Activated CD4-positive, alpha-beta T cell treated with anti-CD3 and anti-CD28 coated beads, Interleukin-2, amount 50 U/mL, for 16 hours (primary cell): Measurements from ENCODE around the gene CFC1B.
"Not testable (repeated sequence)": the region's sequence is repeated elsewhere in the genome, so short reads cannot be mapped to it uniquely, and the experiment has no call there.

Source experiments
- DNase-seq: peaks from one replicate; pipeline ENCODE4 v3.0.0-alpha.2; 2020

The CFC1B gene

GRCh38 chr2:130520992-130521391, at the start of gene CFC1B:
Gene CFC1B (plus strand): TSS chr2:130521222. CDS start chr2:130521485, 263 bp downstream.
- DNase-seq: not testable (repeated sequence)

- not testable (repeated sequence) for DNase-seq
These were observed 29.9 kb upstream of the CFC1B start for GRCh38 chr2:130491073-130491472.

GRCh38 chr2:130509228-130509627, 11.8 kb upstream of the CFC1B start, which contains the start of gene POTEI:
Gene POTEI (minus strand): TSS chr2:130509328. CDS start chr2:130509235, 93 bp downstream.
- DNase-seq: not testable (repeated sequence)

DNA sequence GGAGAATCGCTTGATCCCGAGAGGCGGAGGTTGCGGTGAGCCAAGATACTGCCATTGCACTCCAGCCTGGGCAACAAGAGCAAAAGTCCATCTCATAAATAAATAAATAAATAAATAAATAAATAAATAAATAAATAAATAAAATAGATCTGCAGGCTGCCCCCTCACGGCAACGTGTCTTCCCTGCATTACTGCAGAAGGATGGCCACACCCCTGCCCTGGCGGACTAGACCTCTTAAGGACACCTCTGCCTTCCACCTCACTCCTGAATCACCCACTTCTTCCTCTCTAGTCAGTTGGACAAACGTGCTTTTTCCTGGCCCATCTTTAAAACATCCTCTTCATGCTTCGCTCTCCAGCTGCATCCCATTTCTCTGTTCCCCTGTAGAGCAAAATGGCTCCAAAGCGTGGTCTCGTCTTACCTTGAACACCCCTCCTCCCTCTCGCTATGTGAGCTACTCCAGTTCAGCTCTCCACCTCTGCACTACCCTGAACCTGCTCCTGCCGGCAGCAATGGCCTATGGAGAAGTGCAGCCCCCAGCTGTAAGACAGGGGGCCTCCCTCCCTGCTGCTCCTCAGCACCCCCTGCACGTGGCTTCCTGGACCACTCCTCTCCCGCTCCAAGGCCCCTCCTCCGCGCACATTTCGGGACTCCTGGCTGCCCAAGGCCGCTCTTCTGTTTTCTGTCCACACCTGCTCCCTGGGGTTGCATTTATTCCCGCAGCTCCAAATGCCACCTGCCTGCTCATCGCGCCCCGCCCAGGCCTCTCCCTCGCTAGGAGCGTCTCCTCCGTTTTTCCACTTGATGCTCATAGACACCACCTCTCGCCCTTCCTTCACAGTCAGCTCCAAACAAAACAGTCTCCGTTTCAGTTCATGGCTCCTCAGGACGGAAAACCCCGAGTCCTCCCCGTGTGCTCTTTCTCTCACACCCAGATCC, 9.9 kb upstream of the CFC1B start:
- not testable (repeated sequence) for DNase-seq

DNA sequence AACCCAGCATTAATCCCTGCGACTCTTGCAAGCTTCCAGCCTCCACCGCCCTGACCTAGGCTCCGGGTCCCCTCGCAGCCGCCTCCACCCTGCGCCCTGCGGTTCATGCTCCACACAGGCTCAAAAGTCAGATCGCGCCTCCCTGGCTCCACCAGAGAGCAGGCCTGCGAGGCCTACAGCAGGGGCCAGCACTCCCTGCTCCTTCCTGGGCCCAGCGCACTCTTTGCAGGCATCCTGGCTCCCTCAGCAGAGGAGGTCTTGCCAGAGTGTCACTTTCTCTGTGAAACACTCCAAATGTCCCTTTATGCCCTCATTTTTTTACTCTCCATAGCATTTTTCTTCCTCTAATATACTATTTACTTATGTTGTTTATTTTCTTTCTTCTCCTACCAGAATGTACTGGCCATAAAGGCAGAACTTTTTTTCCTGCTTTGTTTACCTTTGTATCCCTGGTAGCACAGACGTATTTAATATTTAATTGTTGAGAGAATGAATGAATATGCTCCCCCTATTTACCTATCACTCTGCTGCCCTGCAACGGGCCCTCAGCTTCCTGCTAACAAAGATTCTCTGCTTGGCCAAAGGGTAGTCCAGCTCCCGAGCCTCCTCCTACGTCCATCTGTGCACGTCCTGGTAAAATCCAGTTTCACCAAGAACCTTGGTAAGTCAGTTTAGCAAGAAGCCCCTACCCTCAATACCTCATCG, 9.1 kb upstream of the CFC1B start:
- DNase-seq: not testable (repeated sequence)

GRCh38 chr2:130518516-130519106, 2.4 kb upstream of the CFC1B start:
- not testable (repeated sequence) for DNase-seq

GRCh38 chr2:130522390-130522789, 1.4 kb downstream of the CFC1B start:
- not testable (repeated sequence) for DNase-seq

GRCh38 chr2:130527365-130527967, 6.4 kb downstream of the CFC1B start:
- not testable (repeated sequence) for DNase-seq

- DNase-seq: not testable (repeated sequence)
These were observed 8.5 kb downstream of the CFC1B start for GRCh38 chr2:130529545-130529944.

DNA sequence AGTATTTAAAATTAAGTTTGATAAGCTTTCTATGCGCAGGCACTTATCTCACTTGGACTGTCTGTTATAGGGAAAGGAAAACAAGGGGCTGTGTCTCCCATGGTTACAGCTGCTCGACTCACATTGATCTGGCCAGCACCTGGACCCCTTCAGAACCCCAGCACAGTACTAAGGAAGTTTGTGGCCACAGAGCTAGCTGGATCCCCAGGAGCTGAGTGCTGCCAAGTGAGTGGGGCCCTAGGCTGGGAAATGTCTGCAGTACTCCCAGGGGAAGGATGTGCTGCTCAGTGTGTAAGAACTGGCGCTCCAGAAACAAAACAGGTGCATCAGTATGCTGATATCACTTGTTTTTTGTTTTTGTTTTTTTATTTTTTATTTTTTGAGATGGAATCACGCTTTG, 9.2 kb downstream of the CFC1B start:
- not testable (repeated sequence) for DNase-seq

DNA sequence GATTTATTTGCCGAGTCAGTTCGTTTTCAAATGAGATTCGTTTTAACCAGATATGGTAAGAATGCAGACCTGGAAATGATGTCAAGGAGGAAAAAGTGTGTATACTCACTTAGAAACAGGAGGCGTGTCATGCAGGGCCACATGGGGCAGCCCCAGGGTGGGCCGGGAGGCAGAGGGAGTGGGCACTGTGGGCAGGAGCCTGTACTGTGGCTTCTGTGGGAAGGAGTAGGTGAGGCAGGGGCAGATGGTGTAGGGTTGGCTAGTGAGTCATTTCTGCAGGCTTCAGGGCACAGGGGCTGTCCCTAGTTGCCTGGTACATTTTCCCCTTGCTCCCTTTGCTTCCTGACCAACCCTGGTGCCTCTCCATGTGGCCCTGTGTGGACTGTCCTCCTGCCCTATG, 10.2 kb downstream of the CFC1B start:
- DNase-seq: not testable (repeated sequence)

DNA sequence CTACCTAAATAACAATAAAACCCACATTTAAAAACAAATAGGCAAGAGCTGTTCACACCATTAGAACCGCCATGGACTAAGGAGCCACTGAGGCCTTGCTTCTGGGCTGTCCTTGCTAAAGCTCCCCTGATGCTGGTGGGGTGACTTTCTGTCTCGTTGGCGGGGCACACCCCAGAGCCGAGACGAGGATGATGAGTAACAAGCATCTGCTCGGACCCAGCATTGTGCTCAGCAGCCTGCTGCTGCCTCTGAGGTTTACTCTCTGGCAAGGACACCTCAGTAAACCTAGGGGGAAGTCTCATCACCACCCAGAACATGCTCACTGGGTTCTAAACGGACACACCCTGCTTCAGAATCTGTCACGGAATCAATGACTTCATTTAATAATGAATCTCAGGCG, 10.7 kb downstream of the CFC1B start:
- DNase-seq: not testable (repeated sequence)

DNA sequence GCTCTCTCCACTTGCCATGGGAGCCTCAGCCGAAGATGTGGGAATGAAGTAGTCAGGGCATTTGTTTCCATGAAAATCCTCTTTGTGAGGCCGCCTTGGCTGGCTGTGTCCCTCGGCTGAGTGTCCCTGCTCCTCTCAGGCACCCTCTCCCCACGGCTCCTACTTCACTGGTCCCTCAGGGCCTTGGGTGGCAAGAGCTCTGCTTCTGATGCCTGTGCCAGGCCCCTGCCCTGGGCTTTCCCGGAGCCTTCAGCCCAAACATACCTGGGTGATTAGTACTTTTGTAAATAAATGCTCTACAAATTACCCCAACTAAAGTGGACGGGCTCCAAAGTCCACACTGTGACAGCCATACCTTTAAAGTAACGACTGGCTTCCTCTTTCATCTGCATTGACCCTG, 15.6 kb downstream of the CFC1B start:
- DNase-seq: not testable (repeated sequence)

DNA sequence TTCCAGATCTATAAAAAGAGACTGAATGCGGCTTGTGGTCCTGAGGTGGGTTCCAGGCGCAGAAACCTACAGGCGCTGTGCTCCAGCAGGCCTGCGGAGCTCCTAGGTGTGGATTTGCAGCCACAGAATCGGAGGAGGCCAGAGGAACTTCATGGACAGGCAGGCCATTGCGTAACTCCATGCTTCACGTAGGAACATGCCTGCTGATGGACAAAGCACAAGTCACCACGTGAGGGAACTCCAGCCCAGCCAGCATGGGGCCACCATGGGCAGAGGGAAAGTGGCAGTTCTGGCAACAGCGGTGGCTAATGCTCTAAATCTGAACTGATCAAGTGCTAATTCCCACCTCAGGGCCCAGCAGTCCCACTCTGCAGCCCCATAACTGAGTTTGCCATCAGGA, 17.2 kb downstream of the CFC1B start:
- not testable (repeated sequence) for DNase-seq

- not testable (repeated sequence) for DNase-seq
These were observed 21.8 kb downstream of the CFC1B start for GRCh38 chr2:130542789-130543188.

- not testable (repeated sequence) for DNase-seq
These were observed 22.9 kb downstream of the CFC1B start for GRCh38 chr2:130543785-130544528.

DNA sequence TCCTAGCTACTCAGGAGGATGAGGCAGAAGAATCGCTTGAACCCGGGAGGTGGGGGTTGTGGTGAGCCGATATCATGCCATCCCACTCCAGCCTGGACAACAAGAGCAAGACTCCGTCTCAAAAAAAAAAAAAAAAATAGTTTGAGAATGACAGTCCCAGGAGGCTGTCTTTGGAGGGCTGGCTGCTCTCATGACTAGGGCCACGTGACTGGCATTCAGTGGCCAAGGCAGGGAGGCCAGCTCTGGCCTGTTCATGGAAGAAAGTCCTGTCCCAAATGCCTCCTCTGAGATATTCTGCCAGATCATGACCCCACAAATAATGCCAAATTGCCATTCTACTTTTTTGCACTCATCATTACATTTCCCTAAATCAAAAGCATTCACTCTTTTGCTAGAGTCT, 24.0 kb downstream of the CFC1B start:
- DNase-seq: not testable (repeated sequence)

DNA sequence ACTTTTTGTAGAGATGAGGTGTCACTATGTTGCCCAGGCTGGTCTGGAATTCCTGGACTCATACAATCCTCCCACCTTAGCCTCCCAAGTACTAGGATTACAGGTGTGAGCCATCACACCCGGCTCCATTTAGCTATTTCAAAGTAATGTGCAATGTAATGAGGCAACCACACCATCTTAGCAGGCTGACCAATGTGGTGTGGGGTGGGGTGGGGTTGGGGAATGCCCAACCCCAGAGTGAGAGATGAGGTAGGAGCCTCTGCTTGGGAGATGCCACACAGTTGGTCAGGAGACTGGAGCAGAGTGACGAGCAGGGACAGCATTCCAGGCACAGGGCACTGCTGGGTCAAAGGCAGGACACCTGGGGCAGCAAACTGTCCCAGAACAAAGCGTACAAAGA, 27.4 kb downstream of the CFC1B start:
- not testable (repeated sequence) for DNase-seq

- DNase-seq: not testable (repeated sequence)
These were observed 28.5 kb downstream of the CFC1B start for GRCh38 chr2:130549475-130549874.

- not testable (repeated sequence) for DNase-seq
These were observed 33.2 kb downstream of the CFC1B start for GRCh38 chr2:130554178-130554577.

DNA sequence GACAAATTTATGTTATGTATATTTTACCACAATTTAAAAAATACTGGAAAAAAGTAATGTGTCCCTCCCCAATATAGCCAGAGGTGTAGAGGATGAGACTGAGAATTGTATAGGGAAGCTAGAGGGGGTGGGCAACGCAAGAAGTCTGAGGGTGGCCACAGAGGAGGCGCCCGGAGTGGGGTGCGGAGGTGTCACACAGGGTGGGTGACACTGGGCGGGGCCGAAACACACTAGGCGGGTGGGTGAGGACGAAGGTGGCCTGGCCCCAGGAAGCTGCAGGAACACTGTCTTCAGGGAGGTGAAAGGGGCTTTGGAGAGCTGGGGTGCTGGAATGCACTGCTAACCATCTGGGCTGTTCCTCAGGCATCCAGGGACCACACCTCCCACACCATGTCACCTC, 35.4 kb downstream of the CFC1B start:
- not testable (repeated sequence) for DNase-seq

GRCh38 chr2:130566165-130566564, 45.1 kb downstream of the CFC1B start:
- DNase-seq: not testable (repeated sequence)
